HG03175 (cell line): ENCODE measurements around the gene GOLGB1.
"Not testable (repeated sequence)": the region's sequence is repeated elsewhere in the genome, so short reads cannot be mapped to it uniquely, and the experiment has no call there.

Source experiments
- ATAC-seq: cut with Tn5 transposase; IDR thresholded peaks from one replicate; pipeline ENCODE4 v1.9.1; 2021; ENCODE audit warnings: mild to moderate bottlenecking, moderate library complexity; ENCODE audit not compliant: unreplicated experiment

Gene GOLGB1

GRCh38 chr3:121690777-121691405, 58.6 kb downstream of the GOLGB1 start:
- ATAC-seq = peak; percentile 70

- ATAC-seq = not testable (repeated sequence)
Measured at GRCh38 chr3:121688747-121689146, 60.8 kb downstream of the GOLGB1 start.

- no peak for ATAC-seq
Measured at GRCh38 chr3:121681792-121682191, 67.7 kb downstream of the GOLGB1 start.

- no peak for ATAC-seq
Measured at GRCh38 chr3:121677141-121677540, 72.4 kb downstream of the GOLGB1 start.

DNA sequence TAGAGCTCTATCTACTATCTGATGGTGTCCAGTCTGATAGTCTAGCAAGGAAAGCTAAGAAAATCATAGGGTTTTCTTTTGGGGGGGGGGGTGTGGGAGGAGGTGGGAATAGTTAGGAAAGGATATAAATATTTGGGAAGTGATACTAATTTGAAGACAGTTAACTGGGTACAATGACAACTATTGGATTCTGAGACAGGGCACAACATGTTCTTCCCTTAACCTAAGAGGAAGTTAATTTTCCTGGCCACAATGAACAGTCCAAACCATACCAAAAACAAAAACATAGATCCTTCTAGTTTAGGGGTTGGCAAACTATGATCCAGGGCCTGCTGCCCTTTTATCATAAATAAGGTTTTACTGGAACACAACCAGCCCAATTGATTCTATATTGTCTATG, 78.9 kb downstream of the GOLGB1 start:
- ATAC-seq = no peak

GRCh38 chr3:121667333-121667732, 82.2 kb downstream of the GOLGB1 start:
- ATAC-seq = no peak

DNA sequence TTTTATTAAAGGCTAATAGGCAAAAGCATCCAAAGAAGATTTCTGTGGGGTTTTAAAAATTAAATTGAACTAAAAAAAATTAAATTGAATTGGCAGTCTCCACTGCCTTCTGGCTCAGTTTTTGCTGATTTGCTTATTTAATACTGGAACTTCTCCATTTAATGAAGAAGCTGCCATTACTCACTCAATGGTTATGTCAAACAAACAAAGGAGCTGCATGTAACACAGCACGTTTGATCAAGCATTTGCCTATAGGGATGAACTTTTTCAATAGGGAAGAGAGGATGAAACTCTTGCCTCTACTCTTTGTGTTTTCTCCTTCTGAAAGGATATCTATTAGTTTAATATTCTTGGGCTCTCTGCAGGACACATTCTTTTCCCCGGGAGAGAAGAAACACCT, 84.1 kb downstream of the GOLGB1 start:
- ATAC-seq = no peak

DNA sequence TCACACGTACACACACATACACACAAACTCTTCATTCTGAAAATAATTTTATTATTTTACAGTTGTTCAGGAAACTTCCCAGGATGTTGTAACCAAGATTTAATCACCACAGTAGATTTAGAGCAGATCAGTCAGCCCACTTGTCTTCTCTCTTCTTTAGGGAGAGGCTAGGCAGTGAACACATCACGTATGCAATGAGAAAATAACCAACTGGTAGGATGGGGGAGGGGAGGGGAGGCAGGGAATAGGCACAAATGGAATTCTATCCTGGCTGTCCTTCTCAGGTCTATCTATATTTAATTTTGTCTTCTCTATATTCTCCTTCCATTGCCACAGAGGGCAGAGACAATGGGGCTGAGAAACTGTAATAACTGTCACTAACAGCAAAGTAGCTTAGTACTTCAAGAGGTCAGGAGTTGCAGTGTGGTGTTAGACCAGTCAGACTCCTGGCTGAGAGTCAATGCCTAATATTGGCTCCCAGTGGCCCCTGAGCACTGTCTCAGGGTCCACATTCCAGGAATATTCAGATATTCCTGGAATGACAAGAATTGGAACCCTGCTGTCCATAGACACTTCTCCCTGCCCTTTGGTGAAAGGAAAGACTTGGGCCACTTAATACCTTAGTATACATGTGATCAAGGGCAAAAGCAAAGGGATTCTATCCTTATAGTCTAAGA, 86.2 kb downstream of the GOLGB1 start:
- no peak for ATAC-seq

DNA sequence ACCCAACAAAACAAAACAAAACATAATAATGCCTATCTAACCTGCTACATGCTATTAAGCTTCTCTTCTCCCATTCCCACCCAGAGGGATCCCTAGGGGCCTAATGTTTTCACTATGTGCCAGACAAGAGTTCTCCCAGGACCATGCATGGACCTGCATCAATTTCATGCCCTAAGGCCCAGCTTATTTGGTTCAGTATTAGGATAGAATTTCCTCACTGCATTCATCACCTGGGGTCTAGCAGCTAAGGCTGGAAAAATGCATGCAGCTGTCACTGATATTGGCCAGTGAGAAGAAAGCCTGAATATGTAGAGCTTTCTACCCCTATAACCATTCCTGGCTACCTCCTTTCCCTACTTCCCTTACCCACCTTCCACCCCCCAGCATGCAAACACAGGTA, 86.8 kb downstream of the GOLGB1 start:
- no peak for ATAC-seq

- ATAC-seq = no peak
Measured at GRCh38 chr3:121661376-121661775, 88.2 kb downstream of the GOLGB1 start.

GRCh38 chr3:121660356-121661171, 89.0 kb downstream of the GOLGB1 start, which contains the start of gene HCLS1:
Gene HCLS1 (minus strand): TSS chr3:121660903. CDS start chr3:121658347, 2,556 bp downstream.
- peak; percentile 84 for ATAC-seq

DNA sequence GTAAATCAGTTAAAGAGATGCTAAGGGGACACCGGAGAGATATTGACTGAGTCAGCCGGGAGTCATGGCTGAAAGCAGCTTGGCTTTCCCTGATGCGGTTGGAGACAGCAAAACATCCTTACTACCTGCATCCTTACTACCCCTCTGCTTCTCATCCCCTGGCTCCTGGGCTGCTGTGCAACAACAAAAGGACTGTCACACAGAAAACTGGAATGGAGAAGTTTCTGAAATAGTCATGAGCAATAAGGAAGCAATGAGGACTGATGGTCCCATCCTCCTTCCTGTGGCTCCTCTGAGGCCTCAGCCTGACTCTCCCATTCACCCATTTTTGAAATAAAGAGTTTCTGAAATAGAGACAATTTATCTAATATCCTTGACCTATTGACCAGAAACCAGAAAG, 90.0 kb downstream of the GOLGB1 start:
- ATAC-seq = no peak

DNA sequence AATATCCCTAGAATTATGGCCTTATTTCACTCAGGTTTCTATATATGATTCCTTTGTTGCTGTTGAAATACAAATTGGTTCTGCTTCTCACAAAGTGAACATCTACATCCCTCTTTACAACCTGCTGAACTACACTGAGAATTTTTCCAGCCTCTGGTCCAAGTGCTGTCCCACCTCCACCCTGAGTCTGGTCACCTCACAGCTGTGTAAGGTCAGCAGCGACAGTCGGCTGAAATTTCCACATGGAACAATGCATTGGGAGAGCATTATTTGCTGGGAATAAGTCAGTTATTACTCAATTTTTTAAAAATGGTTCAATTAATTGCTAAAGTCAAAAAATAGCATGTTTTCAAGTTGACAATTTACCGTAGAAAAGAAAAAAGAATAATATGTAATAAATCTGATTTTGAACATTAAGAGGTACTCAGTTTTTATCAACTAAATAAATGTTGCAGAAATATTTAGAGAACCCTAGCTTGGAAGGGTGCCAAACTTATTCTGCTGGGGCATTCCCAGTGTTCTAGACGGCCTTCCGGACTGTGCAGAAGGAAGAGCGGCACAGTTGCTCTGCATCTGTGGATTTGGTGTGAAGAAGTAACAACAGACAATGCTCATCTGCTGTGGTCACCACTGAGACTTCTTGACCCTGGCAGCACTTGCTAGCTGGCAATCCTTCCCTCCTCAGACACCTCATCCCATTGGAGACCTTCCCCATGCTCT, 90.7 kb downstream of the GOLGB1 start:
- ATAC-seq = no peak

DNA sequence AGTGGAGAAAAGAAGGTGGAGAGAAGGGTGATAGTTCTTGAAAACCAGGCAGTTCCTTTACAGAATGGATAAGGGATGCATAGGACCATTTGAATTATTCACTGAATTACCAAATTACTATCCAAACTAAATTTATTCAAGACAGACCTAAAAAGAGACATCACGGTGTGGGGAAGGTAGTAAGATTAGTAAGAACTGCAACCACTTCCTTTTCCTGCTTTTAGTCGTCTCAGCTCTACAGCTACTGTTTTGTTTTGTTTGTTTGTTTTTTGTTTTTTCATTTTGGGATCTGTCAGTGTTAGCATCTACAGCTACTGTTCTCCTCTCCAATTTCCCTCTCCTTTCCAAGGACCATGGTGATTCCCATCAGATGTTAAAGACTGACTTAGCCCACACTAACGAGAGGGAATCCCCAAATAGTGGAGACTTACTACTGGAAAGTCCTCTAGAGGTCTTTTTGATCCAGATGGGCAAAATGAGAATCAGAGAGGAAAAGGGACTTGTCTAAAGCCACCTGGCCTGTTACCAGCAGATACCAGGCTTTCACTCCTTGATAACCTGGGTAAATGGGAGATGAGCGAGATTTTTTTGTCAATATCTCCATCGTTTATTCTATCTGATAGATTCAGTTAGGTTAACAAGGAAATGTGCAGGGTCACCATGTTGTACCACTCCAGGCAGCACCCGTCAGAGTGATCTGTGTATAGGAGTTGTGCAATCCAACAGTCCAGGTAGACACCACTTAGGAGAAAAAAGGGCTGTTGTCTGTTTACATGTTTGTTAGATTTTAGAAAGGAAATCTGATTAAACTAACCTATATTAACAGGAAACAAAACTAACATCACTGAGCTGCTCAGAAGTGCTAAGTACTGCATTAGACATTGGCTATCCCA, 94.8 kb downstream of the GOLGB1 start:
- ATAC-seq = peak; percentile 46

DNA sequence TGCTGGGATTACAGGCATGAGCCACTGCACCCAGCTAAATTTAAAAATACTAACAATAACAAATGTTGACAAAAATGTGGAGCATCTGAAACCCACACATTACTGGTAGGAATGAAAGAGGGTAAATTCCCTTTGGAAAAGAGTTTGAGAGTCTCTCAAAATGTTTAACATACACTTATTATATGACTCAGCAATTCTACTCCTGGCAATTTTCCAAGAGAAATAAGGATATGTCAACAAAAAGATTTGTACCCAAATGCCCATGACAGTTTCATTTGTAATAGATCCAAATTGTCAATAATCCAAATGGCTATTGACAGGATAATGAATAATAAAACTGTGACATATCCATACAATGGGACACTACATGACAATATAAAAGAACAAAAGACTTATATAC, 97.9 kb downstream of the GOLGB1 start:
- ATAC-seq = no peak

DNA sequence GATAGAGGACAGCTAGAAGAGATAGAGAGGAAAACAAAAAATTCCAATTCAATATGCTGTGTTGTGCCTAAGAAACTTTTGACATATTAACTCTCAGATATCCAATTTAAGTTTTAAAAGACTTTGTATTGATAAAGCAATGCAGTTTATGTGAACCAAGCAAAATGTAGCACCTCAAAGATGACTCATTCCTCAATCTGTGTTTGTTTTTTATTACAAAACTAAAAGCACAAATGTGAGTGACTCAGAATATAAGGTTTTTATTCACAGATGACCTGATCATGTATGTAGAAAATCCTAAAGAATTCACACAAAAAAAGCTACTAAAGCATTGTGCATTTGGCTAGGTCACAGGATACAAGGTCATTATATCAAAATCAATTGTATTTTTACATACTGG, 99.9 kb downstream of the GOLGB1 start:
- ATAC-seq = no peak

DNA sequence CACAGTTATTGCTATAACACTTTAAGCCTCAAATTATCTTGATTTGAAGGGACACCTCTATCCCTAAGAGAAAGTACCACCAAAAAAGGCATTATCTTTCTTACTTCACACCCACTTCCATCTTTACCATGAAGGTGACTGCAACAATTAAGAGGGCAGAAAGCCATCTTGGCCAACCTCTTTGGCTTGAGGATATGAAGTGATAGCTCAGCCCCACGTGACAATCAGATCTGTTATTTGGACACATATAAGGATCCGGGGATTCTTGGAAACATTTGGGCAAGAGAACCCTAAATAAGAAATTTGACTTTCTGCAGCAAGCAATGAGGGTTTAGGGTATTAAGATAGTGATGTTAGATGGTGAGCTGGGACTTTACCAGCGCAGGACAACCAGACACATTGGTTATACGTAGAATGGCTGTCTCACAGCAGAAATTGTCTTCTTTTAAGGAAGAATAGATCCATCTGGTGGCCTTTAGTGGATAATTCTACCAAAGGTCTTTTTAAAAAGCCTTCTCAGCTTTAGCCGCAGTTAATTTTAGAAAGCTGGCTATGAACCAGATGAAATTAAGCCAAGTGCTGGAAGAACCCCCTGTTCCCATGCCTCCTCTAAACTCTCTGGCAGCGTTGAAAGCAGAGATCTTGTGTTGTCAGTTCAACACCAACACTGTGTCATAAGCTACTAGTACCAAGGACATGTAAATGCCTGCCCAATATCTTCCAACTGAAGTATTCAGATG, 101.2 kb downstream of the GOLGB1 start:
- ATAC-seq = no peak

GRCh38 chr3:121645054-121645453, 104.5 kb downstream of the GOLGB1 start:
- ATAC-seq = no peak

DNA sequence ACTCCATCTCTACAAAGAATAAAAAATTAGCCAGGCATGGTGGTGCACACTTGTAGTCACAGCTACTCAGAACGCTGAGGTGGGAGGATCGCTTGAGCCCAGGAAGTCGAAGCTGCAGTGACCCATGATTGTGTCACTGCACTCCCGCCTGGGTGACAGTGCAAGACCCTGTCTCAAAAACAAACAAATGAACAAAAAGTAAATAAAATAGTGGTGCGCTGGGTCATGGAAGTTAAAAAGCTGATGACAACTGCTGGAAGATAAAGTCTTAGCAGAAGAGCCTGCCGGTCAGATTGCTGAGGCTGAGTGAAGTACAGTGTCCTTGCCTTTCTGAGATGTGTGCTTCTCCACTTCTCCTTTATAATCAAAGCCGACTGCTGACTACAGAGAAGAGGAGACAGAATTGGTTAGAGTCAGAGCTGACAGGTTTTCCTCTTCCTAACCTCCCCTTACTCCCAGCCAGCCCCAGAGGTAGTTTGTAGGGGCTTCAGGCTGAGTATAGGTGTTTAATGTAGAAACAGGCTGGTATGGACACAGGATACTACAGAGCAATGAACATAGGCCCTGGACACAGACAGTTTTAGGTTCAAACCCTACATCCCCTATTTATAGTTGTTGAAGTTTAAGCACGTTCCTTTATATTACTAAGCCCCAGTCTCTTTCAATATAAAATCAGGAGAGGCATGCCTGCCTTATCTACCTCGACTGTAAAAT, 106.8 kb downstream of the GOLGB1 start:
- ATAC-seq = no peak
